OCI-LY1 (cell line): ENCODE data around the gene SDCCAG8.

Source experiments
- H2AFZ ChIP-seq: fragments of 200-600 bp; sonication (generic), shearing (Covaris generic); 2 replicates; pipeline ENCODE4 v1.6.0; 2014; ENCODE audit warnings: antibody characterized with exemption, mild to moderate bottlenecking, low read length
- H3F3A ChIP-seq: fragments of 200-600 bp; sonication (generic), shearing (Covaris generic); 2 replicates; pipeline ENCODE4 v1.6.0; 2014; ENCODE audit warnings: mild to moderate bottlenecking, antibody characterized with exemption, low read length, moderate library complexity; ENCODE audit not compliant: insufficient read depth
- H3K27ac ChIP-seq: fragments of 200-600 bp; sonication (generic); 2 replicates; pipeline ENCODE4 v1.5.1; 2014; ENCODE audit warnings: low read length, mixed run types, mild to moderate bottlenecking, low read depth; ENCODE audit not compliant: poor library complexity, severe bottlenecking
- H3K27me3 ChIP-seq: fragments of 200-600 bp; sonication (generic); 2 replicates; pipeline ENCODE4 v1.6.0; 2014; ENCODE audit warnings: antibody characterized with exemption, mild to moderate bottlenecking, low read length, moderate library complexity; ENCODE audit not compliant: insufficient read depth
- H3K36me3 ChIP-seq: fragments of 200-600 bp; sonication (generic); 2 replicates; pipeline ENCODE4 v1.6.1; 2014; ENCODE audit warnings: mild to moderate bottlenecking, antibody characterized with exemption, low read length, moderate library complexity, mixed read lengths; ENCODE audit not compliant: insufficient read depth
- H3K4me1 ChIP-seq: fragments of 200-600 bp; sonication (generic); 2 replicates; pipeline ENCODE4 v1.5.1; 2014; ENCODE audit warnings: mild to moderate bottlenecking, low read length, moderate library complexity; ENCODE audit not compliant: insufficient read depth, severe bottlenecking
- H3K4me2 ChIP-seq: fragments of 200-600 bp; sonication (generic), shearing (Covaris generic); 2 replicates; pipeline ENCODE4 v1.6.1; 2014; ENCODE audit warnings: low read length
- H3K4me3 ChIP-seq: fragments of 200-600 bp; sonication (generic); 2 replicates; pipeline ENCODE4 v1.5.1; 2014; ENCODE audit warnings: low read length, low read depth, mild to moderate bottlenecking, mixed read lengths; ENCODE audit not compliant: poor library complexity, severe bottlenecking
- H3K79me2 ChIP-seq: fragments of 200-600 bp; shearing (Covaris generic); 2 replicates; pipeline ENCODE4 v1.6.1; 2016; ENCODE audit warnings: mixed run types, low read length, mixed read lengths; ENCODE audit not compliant: insufficient read depth
- H3K9ac ChIP-seq: fragments of 200-600 bp; sonication (generic), shearing (Covaris generic); 2 replicates; pipeline ENCODE4 v1.6.1; 2014; ENCODE audit warnings: mild to moderate bottlenecking, low read length, mixed read lengths
- H3K9me2 ChIP-seq: fragments of 200-600 bp; sonication (generic), shearing (Covaris generic); 2 replicates; pipeline ENCODE4 v1.6.1; 2014; ENCODE audit warnings: low read depth, mild to moderate bottlenecking, low read length, mixed read lengths
- H3K9me3 ChIP-seq: fragments of 200-600 bp; shearing (Covaris generic); 2 replicates; pipeline ENCODE4 v1.6.1; 2014; ENCODE audit warnings: low read length, mixed read lengths
- H4K20me1 ChIP-seq: fragments of 200-600 bp; sonication (generic), shearing (Covaris generic); 2 replicates; pipeline ENCODE4 v1.6.0; 2016; ENCODE audit warnings: mild to moderate bottlenecking, low read length; ENCODE audit not compliant: insufficient read depth
- EZH2 ChIP-seq: fragments of 200-600 bp; sonication (generic), shearing (Covaris generic); IDR thresholded peaks from 2 replicates; pipeline ENCODE4 v1.8.0; 2017; ENCODE audit warnings: borderline replicate concordance, mixed run types, mild to moderate bottlenecking, antibody characterized with exemption, low read length, moderate library complexity, mixed read lengths
- TF ChIP-seq, protein P1 (sequence below): fragments of 200-600 bp; sonication (generic), shearing (Covaris generic); IDR thresholded peaks from 2 replicates; pipeline ENCODE4 v1.5.1; 2017; ENCODE audit warnings: mild to moderate bottlenecking, antibody characterized with exemption, low read length, moderate library complexity, mixed read lengths

The SDCCAG8 gene

DNA sequence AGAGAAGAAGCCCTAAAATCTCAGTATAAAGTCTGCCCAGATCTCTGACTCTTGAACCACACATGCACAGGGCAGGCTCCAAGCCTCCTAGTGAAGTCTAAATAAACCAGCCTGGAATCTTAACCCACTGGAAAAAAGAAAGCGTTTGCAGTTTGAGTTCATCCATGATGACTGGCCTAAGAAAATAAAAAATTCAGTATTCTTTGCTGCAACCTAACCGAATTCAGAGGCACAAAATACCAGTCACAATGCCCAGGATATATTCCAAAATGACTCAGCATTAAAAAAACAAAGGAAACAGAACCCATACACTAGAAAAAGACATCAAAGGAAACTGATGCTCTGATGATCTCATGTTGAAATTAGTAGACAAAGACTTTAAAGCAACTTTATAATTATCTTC lies 269.2 kb downstream of the SDCCAG8 start:
- H3K9ac ChIP-seq = no peak overlapping the region
- H3F3A ChIP-seq = no peaks in the 10 kb centered on the region
- no peaks in the 10 kb centered on the region for H3K9me3 ChIP-seq
- H3K27me3 ChIP-seq = no peaks in the 10 kb centered on the region
- H3K4me2 ChIP-seq = no peak overlapping the region
- no peak overlapping the region for H2AFZ ChIP-seq
- no peaks in the 10 kb centered on the region for H3K36me3 ChIP-seq
- no peak overlapping the region for H3K4me3 ChIP-seq
- H3K79me2 ChIP-seq = no peaks in the 10 kb centered on the region
- H3K9me2 ChIP-seq = no peaks in the 10 kb centered on the region
- H4K20me1 ChIP-seq = no peaks in the 10 kb centered on the region
- no peak overlapping the region for H3K27ac ChIP-seq
- H3K4me1 ChIP-seq = no peaks in the 10 kb centered on the region
- TF ChIP-seq, protein P1, sequence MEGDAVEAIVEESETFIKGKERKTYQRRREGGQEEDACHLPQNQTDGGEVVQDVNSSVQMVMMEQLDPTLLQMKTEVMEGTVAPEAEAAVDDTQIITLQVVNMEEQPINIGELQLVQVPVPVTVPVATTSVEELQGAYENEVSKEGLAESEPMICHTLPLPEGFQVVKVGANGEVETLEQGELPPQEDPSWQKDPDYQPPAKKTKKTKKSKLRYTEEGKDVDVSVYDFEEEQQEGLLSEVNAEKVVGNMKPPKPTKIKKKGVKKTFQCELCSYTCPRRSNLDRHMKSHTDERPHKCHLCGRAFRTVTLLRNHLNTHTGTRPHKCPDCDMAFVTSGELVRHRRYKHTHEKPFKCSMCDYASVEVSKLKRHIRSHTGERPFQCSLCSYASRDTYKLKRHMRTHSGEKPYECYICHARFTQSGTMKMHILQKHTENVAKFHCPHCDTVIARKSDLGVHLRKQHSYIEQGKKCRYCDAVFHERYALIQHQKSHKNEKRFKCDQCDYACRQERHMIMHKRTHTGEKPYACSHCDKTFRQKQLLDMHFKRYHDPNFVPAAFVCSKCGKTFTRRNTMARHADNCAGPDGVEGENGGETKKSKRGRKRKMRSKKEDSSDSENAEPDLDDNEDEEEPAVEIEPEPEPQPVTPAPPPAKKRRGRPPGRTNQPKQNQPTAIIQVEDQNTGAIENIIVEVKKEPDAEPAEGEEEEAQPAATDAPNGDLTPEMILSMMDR = no peak
- no peak for TF ChIP-seq EZH2

DNA sequence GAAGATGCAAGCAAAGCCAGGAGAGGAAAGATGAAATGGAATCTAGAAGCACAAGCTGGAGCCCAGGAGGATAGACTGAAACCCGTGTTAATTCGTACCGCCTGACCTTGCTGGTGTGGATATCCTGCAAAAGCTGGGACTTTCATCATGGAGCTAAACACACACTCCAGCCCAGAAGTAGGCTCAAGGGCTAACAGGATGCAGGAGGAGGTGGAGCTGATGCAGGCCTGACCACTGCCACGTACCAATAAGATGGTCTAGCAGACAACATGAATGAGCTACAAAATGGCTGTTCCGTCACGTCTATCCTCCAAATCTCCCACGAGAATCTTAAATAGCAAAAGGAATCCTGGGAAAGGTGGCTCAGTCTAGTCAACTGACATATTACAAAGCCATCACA lies 270.3 kb downstream of the SDCCAG8 start:
- no peak overlapping the region for H2AFZ ChIP-seq
- H3K9ac ChIP-seq = no peak overlapping the region
- no peaks in the 10 kb centered on the region for H3K36me3 ChIP-seq
- no peaks in the 10 kb centered on the region for H3K9me2 ChIP-seq
- no peaks in the 10 kb centered on the region for H3K27me3 ChIP-seq
- H3K4me1 ChIP-seq = no peaks in the 10 kb centered on the region
- TF ChIP-seq, protein P1 = no peak
- no peak for TF ChIP-seq EZH2
- no peak overlapping the region for H3K27ac ChIP-seq
- no peak overlapping the region for H3K4me3 ChIP-seq
- H4K20me1 ChIP-seq = no peaks in the 10 kb centered on the region
- H3K4me2 ChIP-seq = no peak overlapping the region
- H3K79me2 ChIP-seq = no peaks in the 10 kb centered on the region
- H3F3A ChIP-seq = no peaks in the 10 kb centered on the region
- no peaks in the 10 kb centered on the region for H3K9me3 ChIP-seq

DNA sequence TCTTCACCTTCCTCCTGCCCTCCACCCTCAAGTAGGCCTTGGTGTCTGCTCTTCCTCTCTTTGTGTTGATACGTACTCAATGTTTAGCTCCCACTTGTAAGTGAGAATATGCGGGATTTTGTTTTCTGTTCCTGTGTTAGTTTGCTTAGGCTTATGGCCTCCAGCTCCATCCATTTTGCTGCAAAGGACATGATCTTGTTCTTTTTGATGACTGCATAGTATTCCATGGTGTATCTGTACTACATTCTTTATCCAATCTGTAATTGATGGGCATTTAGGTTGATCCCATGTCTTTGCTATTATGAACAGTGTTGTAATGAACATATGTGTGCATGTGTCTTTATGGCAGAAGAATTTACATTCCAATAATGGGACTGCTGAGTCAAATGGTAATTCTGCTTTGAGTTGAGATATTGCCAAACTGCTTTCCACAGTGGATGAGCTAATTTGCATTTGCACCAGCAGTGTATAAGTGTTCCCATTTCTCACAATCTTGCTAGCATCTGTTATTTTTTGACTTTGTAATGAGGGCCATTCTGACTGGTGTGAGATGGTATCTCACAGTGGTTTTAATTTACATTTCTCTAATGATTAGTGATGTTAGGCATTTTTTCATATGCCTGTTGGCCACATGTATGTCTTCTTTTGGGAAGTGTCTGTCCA lies 272.7 kb downstream of the SDCCAG8 start:
- H3K27me3 ChIP-seq = no peaks in the 10 kb centered on the region
- no peaks in the 10 kb centered on the region for H3F3A ChIP-seq
- no peaks in the 10 kb centered on the region for H3K9me3 ChIP-seq
- no peak overlapping the region for H3K27ac ChIP-seq
- H3K4me2 ChIP-seq = no peak overlapping the region
- TF ChIP-seq EZH2 = no peak
- TF ChIP-seq, protein P1 = no peak
- no peaks in the 10 kb centered on the region for H3K4me1 ChIP-seq
- H3K4me3 ChIP-seq = no peak overlapping the region
- no peaks in the 10 kb centered on the region for H3K36me3 ChIP-seq
- H4K20me1 ChIP-seq = no peaks in the 10 kb centered on the region
- H3K79me2 ChIP-seq = no peaks in the 10 kb centered on the region
- no peaks in the 10 kb centered on the region for H3K9me2 ChIP-seq
- H3K9ac ChIP-seq = no peak overlapping the region
- no peak overlapping the region for H2AFZ ChIP-seq
